Stimulated activated naive CD8-positive, alpha-beta T cell treated with anti-CD3 and anti-CD28 coated beads, Interleukin-15, amount 100 ng/mL, for 72 hours (primary cell): ENCODE data around the gene DAP3.
"Not testable (repeated sequence)": the region's sequence is repeated elsewhere in the genome, so short reads cannot be mapped to it uniquely, and the experiment has no call there.

Source experiments
- ATAC-seq: fragments of 150-1000 bp; cut with Tn5 transposase; 2 replicates; pipeline ENCODE4 v1.10.0; 2021; ENCODE audit warnings: mild to moderate bottlenecking, moderate library complexity
- DNase-seq, 2 donors: peaks; one replicate each; pipeline ENCODE4 v3.0.0; 2021 to 2022
- H3K27ac Mint-ChIP-seq, 2 donors: one replicate each; pipeline ENCODE4 v1.8.0; 2022; ENCODE audit warnings: mild to moderate bottlenecking in 2 of 2, mixed read lengths in 2 of 2, moderate library complexity in 2 of 2
- H3K27me3 Mint-ChIP-seq: one replicate; pipeline ENCODE4 v1.8.0; 2022; ENCODE audit warnings: mixed read lengths
- H3K4me1 Mint-ChIP-seq: one replicate; pipeline ENCODE4 v1.8.0; 2022; ENCODE audit warnings: mild to moderate bottlenecking, mixed read lengths
- H3K4me3 Mint-ChIP-seq, 2 donors: one replicate each; pipeline ENCODE4 v1.8.0; 2022; ENCODE audit warnings: mild to moderate bottlenecking in 2 of 2, mixed read lengths in 2 of 2, moderate library complexity in 1 of 2
- H3K9me3 Mint-ChIP-seq, 2 donors: one replicate each; pipeline ENCODE4 v1.8.0; 2022; ENCODE audit warnings: mixed read lengths in 2 of 2

The DAP3 gene

GRCh38 chr1:155767399-155767989, 78.6 kb downstream of the DAP3 start:
- DNase-seq, H3K27me3 Mint-ChIP-seq, ATAC-seq, H3K4me1 Mint-ChIP-seq, H3K4me3 Mint-ChIP-seq, H3K9me3 Mint-ChIP-seq: not testable (repeated sequence)
- peak overlapping the region in 1 of 2 donors; percentile 80 for H3K27ac Mint-ChIP-seq

GRCh38 chr1:155769257-155769656, 80.4 kb downstream of the DAP3 start:
- no peaks in the 10 kb centered on the region for H3K4me1 Mint-ChIP-seq
- no peaks in the 10 kb centered on the region for H3K27me3 Mint-ChIP-seq
- H3K9me3 Mint-ChIP-seq = no peaks in the 10 kb centered on the region
- DNase-seq = no peak
- H3K4me3 Mint-ChIP-seq = no peak overlapping the region
- ATAC-seq = no peak
- H3K27ac Mint-ChIP-seq = no peak overlapping the region

- H3K27ac Mint-ChIP-seq = peak overlapping the region in 1 of 2 donors; percentile 64
- H3K4me1 Mint-ChIP-seq = peaks cover 14% of the 10 kb centered on the region
- no peak for ATAC-seq
- H3K9me3 Mint-ChIP-seq = no peaks in the 10 kb centered on the region
- no peak overlapping the region for H3K4me3 Mint-ChIP-seq
- DNase-seq = no peak
- no peaks in the 10 kb centered on the region for H3K27me3 Mint-ChIP-seq
Observed at GRCh38 chr1:155773221-155773620, 84.3 kb downstream of the DAP3 start.

GRCh38 chr1:155776414-155776813, 87.5 kb downstream of the DAP3 start:
- DNase-seq = no peak
- H3K27ac Mint-ChIP-seq = peak overlapping the region; percentile 28 to 76
- H3K4me1 Mint-ChIP-seq = peaks cover 14% of the 10 kb centered on the region
- no peaks in the 10 kb centered on the region for H3K9me3 Mint-ChIP-seq
- ATAC-seq = no peak
- no peak overlapping the region for H3K4me3 Mint-ChIP-seq
- no peaks in the 10 kb centered on the region for H3K27me3 Mint-ChIP-seq

GRCh38 chr1:155777582-155777981, 88.7 kb downstream of the DAP3 start:
- DNase-seq = no peak
- Mint-ChIP-seq H3K9me3 (no peaks in the 10 kb centered on the region), H3K27me3 (no peaks in the 10 kb centered on the region), H3K27ac (no peak overlapping the region), H3K4me3 (no peak overlapping the region), H3K4me1 (peaks cover 14% of the 10 kb centered on the region)
- no peak for ATAC-seq
